Urinary bladder (tissue), 4 donors: ENCODE results near the gene SPACA7. TPM values are rescaled to one million over a fixed set of nuclear protein-coding genes. Genes with fewer than 3 reads are reported as not detected.

Source experiments
- DNase-seq: peaks from one replicate; pipeline ENCODE4 v3.0.0-alpha.2; 2015; ENCODE audit errors: extremely low spot score
- H3K27ac ChIP-seq: one replicate; pipeline ENCODE4 v1.5.1; 2013; ENCODE audit warnings: low read depth, mild to moderate bottlenecking, moderate library complexity
- H3K36me3 ChIP-seq: one replicate; pipeline ENCODE4 v1.6.1; 2013; ENCODE audit warnings: mild to moderate bottlenecking, moderate library complexity; ENCODE audit not compliant: insufficient read depth
- H3K4me1 ChIP-seq: one replicate; pipeline ENCODE4 v1.6.1; 2013; ENCODE audit warnings: mild to moderate bottlenecking, moderate library complexity; ENCODE audit not compliant: insufficient read depth
- H3K4me3 ChIP-seq: one replicate; pipeline ENCODE4 v1.5.1; 2013; ENCODE audit warnings: low read depth, low read length
- WGBS: extraction: QIAGEN DNeasy Blood & Tissue Kit; methylation state at CpG from one replicate; pipeline ENCODE4 v1.1.7; 2013; 5-methylcytosine and 5-hydroxymethylcytosine counted together
- polyA plus RNA-seq: library from polyadenylated mRNA; stranded (reverse); fragments of 200-250 nt; gene quantifications from one replicate; pipeline ENCODE4 v1.2.3, GENCODE V29; 2013
- total RNA-seq: library from RNA; depleted of rRNA; stranded (reverse); fragments of >200 nt; gene quantifications from one replicate; pipeline ENCODE4 v1.2.3, GENCODE V29; 2014
- donor health status: healthy with polysubstance abuse.
- donor health status: healthy.

SPACA7 gene
- total and polyA plus RNA-seq, 2 donors, result not detected

DNA sequence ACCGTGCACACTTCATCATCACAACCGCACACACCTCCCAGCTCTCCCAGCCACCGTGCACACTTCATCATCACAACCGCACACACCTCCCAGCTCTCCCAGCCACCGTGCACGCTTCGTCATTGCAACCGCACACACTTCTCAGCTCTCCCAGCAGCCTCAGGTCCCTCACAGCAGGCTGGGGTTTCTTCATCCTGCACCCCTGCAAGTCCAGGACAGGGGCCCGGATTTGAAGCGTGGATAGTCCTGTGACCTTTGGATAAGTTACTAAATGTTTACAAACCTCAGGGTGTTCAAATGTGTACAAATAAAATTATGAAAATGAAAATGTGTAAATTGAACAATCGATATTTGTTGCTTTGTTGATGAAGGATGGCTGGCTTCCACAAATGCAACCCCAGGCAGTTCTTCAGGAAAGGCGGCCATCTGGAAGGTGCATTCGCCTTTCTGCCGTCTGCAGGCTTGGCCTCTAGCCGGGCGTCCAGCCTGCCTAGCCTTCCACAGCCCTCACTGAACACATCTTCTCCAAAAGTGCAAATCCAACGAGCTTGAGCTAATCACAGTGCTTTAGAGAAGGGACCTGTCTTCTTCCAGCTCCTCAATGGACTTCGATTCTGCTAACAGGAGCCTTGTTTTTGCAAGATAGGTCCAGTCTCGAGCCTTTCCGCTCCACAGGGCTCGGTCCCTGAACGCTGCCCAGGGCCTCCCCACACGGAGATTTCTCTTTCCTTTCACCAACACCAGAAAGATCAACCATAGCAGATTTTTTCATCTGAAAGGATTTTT, 74.2 kb downstream of the SPACA7 start:
- Histone ChIP-seq H3K4me1 (no peaks in the 10 kb centered on the region), H3K4me3 (no peak overlapping the region), H3K36me3 (no peaks in the 10 kb centered on the region), H3K27ac (no peak overlapping the region)
- DNase-seq, result no peak
- WGBS, result 86% methylated on average over 21 of the region's 23 CpGs

GRCh38 chr13:112450904-112451240, 74.7 kb downstream of the SPACA7 start:
- Histone ChIP-seq H3K27ac (no peak overlapping the region), H3K36me3 (no peaks in the 10 kb centered on the region), H3K4me3 (no peak overlapping the region), H3K4me1 (no peaks in the 10 kb centered on the region)
- no peak for DNase-seq
- WGBS, result 37% methylated on average over 9 of the region's 9 CpGs

GRCh38 chr13:112451512-112452379, 75.6 kb downstream of the SPACA7 start:
- no peaks in the 10 kb centered on the region for H3K4me1 ChIP-seq
- no peak for DNase-seq
- 84% methylated on average over 43 of the region's 43 CpGs for WGBS

DNA sequence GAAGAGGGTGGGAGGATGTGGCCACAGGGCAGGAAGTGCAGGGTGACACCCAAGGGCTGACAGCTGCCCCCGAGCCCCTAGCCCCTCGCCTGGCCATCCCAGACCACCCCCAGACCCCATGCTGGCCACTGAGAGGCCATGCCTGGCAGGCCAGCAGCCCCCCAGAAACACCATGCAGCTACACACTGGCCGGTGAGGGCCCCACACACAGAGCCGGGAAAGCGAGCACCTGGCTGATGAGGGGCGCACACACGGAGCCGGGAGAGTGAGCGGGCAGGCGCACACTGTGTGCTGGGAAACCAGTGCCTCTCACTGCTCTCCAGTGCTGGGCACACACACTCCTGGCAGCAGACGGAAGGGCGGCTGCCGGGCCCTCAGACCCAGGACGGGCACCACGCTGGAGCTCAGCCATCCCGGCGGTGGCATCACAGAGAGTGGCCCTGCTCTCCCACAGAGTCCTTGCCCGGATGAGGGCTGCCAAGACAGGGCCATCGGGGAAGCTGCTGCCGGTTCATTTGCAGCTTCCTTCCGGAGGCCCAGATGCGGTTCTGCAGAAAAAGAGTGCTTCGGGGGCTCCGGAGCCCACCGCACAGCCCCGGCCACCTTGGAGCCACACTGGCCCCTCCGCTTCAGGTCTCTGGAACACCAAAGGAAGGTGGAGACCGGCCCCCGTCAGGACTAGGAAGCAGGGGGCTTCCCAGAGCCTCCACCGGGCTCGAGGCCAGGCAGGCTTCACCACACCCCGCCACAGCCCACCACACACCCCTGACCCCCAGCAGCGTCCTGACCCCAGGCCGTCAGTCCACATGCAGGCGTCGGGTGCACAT, 76.4 kb downstream of the SPACA7 start:
- no peaks in the 10 kb centered on the region for H3K4me1 ChIP-seq
- H3K36me3 ChIP-seq, result no peaks in the 10 kb centered on the region
- no peak for DNase-seq
- no peak overlapping the region for H3K4me3 ChIP-seq
- WGBS, result 81% methylated on average over 36 of the region's 36 CpGs
- H3K27ac ChIP-seq, result no peak overlapping the region

More at GRCh38 chr13:112451512-112452379, 75.6 kb downstream of the SPACA7 start:
- Histone ChIP-seq H3K4me3 (no peak overlapping the region), H3K36me3 (no peaks in the 10 kb centered on the region), H3K27ac (no peak overlapping the region)

- no peak overlapping the region for H3K27ac ChIP-seq
- 89% methylated on average over 32 of the region's 32 CpGs for WGBS
- H3K4me3 ChIP-seq, result no peak overlapping the region
- no peaks in the 10 kb centered on the region for H3K4me1 ChIP-seq
- DNase-seq, result no peak
- no peaks in the 10 kb centered on the region for H3K36me3 ChIP-seq
Observed at GRCh38 chr13:112453207-112453829, 77.2 kb downstream of the SPACA7 start.

- H3K4me1 ChIP-seq, result no peaks in the 10 kb centered on the region
- H3K36me3 ChIP-seq, result no peaks in the 10 kb centered on the region
- no peak for DNase-seq
- 78% methylated on average over 30 of the region's 30 CpGs for WGBS
- no peak overlapping the region for H3K27ac ChIP-seq
- no peak overlapping the region for H3K4me3 ChIP-seq
Observed at GRCh38 chr13:112453874-112454647, 77.9 kb downstream of the SPACA7 start.

DNA sequence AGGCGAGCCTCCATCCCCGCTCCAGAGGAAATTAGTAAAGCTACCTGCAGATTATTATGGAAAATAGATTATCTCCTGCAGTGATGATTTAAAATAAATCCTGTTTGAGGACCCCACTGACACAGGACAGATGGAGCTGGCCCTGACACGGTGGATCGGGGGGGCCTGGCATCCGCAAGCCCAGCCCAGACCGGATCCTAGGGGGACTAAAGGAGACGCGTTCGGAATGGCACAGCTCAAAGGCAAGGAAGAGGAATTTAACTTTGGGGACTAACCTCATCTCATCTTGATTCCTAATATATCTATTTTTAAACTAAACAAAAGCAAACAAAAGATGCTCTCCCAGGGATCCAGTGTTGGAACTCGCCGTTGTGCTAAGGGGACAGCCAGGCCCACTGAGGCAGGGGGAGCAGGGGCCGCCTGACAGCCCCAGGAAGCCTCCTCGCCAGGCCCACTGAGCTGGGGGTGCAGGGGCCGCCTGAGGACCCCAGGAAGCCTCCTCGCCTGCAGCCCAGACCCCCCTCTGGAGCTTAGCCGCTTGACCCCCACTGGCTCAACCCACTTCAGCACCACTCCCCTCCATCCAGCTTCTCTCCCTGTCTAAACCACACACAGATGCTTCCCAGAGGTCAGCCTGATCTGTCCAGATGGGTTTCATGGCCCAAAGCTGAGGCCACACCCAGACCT, 78.6 kb downstream of the SPACA7 start:
- no peak for DNase-seq
- 69% methylated on average over 16 of the region's 16 CpGs for WGBS
- Histone ChIP-seq H3K36me3 (no peaks in the 10 kb centered on the region), H3K27ac (no peak overlapping the region), H3K4me1 (no peaks in the 10 kb centered on the region), H3K4me3 (no peak overlapping the region)

DNA sequence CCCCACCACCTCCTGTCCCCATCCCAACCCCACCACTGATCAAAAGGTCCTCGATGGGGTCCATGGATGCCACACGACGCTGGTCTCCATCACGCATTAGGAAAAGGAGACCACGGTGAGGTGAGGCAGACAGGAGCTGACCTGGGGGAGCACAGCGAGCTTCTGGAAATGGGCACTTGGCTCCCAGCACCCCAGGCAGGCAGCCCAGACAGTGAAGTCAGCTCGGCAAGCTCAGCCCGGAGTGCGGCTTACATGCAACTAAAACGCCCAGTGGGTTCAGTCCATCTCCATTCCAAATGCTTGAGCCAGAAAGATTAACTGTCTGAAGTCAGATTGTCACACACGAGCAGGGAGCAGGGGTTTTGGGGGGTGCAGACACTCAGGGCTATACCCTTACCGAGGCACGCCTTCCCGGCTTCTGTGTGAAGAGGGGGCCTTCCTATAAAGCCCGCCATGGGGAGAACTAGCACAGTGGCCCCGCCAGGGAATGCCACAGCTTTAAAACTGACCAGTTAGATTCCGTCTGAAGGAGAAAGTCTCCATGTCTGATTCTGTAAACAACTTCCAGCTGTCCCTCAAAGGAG, 79.4 kb downstream of the SPACA7 start:
- 74% methylated on average over 17 of the region's 17 CpGs for WGBS

DNA sequence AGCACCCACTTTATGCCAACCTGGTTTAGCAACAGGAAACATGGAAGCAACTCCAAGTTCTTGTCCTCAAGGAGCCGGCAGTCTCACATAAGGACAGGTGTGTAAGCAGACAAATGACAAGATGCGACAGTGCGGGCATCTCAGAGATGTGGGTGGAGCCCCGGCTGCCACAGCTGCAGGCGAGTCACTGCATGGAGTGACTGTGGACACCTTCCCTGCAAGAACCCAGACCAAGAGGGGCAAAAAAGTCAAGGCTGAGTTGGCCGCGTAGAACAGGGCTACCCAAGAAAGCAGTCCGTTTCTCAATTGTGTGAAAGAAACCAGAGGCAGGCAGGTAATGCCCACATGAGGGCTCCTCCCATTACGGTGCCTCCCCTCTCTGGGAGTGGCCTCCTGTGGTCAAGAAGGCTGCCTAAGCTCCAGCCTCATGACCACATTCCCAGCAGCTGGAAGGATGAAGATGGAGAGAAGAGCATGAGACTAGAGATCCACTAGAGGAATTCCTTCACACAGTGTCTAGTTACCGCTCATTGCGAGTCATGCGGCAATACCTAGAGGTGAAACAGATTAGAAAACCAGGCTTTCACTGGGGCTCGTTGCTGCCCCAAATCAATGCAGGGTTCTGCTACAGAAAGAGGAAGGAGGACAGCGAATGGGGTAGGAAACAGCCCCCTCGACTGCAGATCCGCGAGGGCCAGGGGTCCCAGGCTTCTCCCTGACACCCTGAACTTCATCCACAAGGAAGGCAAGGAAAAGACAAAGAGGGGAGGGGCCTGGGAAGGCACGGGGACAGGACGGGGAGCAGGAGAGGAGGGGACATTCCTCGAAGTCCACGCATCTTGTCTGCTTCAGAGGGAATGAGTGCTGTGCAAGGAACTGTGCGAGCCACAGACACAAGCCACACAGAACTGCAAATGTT, 80.2 kb downstream of the SPACA7 start:
- no peaks in the 10 kb centered on the region for H3K4me1 ChIP-seq

More for the DNA sequence above, 79.4 kb downstream of the SPACA7 start:
- H3K36me3 ChIP-seq, result no peaks in the 10 kb centered on the region
- H3K4me1 ChIP-seq, result no peaks in the 10 kb centered on the region
- DNase-seq, result no peak
- no peak overlapping the region for H3K27ac ChIP-seq
- H3K4me3 ChIP-seq, result no peak overlapping the region

DNA sequence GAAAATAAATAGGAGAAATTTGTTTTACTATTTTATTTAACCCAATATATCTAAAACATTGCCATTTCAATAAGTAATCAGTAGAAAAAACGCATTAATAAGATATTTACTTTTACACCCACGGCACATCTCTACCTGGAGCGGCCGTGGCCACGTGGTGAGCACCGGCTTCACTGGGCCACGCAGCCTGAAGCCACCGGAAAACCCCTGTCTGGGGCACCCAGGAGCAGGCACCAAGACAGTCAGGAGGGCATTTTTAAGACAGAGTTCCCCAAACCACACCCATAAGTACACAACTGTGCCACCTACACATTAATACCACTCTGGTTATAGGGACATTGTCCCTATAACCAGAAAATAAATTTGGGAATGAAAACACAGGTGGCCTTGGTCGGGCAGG, 80.9 kb downstream of the SPACA7 start:
- no peaks in the 10 kb centered on the region for H3K36me3 ChIP-seq
- H3K4me1 ChIP-seq, result no peaks in the 10 kb centered on the region
- H3K4me3 ChIP-seq, result no peak overlapping the region
- H3K27ac ChIP-seq, result no peak overlapping the region
- no peak for DNase-seq
- 92% methylated on average over 9 of the region's 9 CpGs for WGBS

More for the DNA sequence above, 80.2 kb downstream of the SPACA7 start:
- no peak for DNase-seq
- 85% methylated on average over 22 of the region's 22 CpGs for WGBS
- H3K4me3 ChIP-seq, result no peak overlapping the region
- H3K36me3 ChIP-seq, result no peaks in the 10 kb centered on the region
- H3K27ac ChIP-seq, result no peak overlapping the region

DNA sequence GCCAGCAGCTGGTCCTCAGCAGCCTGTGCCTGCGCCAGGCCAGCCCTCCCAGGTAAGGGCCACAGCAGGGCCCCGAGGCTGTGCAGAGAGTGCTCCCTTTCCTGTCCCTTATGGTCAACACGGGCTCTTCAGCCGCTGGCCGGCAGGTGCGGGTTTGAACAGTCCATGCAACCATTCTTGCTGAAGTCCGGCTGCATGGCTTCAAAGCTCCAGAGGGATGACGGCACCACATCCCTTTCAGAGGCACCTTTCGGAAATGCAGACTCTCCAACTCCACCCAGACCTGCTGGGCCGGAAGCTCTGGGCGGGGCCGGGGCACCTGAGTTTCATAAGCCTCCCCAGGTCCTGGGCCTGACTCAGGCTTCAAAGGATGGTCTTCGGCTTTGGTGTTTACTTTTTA, 81.3 kb downstream of the SPACA7 start:
- 81% methylated on average over 13 of the region's 13 CpGs for WGBS
- no peak for DNase-seq
- no peak overlapping the region for H3K27ac ChIP-seq
- H3K4me3 ChIP-seq, result no peak overlapping the region
- H3K4me1 ChIP-seq, result no peaks in the 10 kb centered on the region
- H3K36me3 ChIP-seq, result no peaks in the 10 kb centered on the region
